RPMI7951 (cell line): ENCODE measurements around the gene LRCH4. TPM values are rescaled to one million over a fixed set of nuclear protein-coding genes. Genes with fewer than 3 reads are reported as not detected.

Experiments
- DNase-seq: peaks from one replicate; pipeline ENCODE4 v3.0.0-alpha.2; 2012; ENCODE audit warnings: low read depth
- total RNA-seq: library from RNA; depleted of rRNA; stranded (reverse); fragments of >200 nt; shearing (Covaris generic); gene quantifications from 2 replicates; pipeline ENCODE4 v1.2.3, GENCODE V29; 2014; rRNA removed

The LRCH4 gene
- total RNA-seq: 8.3 and 10.8 TPM in 2 replicates

GRCh38 chr7:100585511-100586265 is at the start of gene LRCH4:
LRCH4 (minus strand) TSS chr7:100586129; CDS start chr7:100586100, 29 bp downstream.
- DNase-seq: no peak

- DNase-seq: peak; percentile 42
Measured at GRCh38 chr7:100632951-100633717, 47.2 kb upstream of the LRCH4 start.

- no peak for DNase-seq
Measured at GRCh38 chr7:100630066-100630465, 44.1 kb upstream of the LRCH4 start.

- DNase-seq: peak; percentile 16
Measured at GRCh38 chr7:100629117-100629716, 43.3 kb upstream of the LRCH4 start.

GRCh38 chr7:100627238-100627549 is 41.3 kb upstream of the LRCH4 start:
- DNase-seq: no peak

GRCh38 chr7:100626530-100627237 is 40.8 kb upstream of the LRCH4 start:
- DNase-seq: peak; percentile 90

- DNase-seq: no peak
Measured at GRCh38 chr7:100626055-100626454, 40.1 kb upstream of the LRCH4 start.

- no peak for DNase-seq
Measured at GRCh38 chr7:100623951-100624824, 38.3 kb upstream of the LRCH4 start.

GRCh38 chr7:100621554-100621953 is 35.6 kb upstream of the LRCH4 start:
- DNase-seq: no peak

- DNase-seq: no peak
Measured at GRCh38 chr7:100620804-100621203, 34.9 kb upstream of the LRCH4 start.

GRCh38 chr7:100620239-100620638 is 34.3 kb upstream of the LRCH4 start:
- DNase-seq: no peak

GRCh38 chr7:100614308-100614861 is 28.5 kb upstream of the LRCH4 start:
- no peak for DNase-seq

GRCh38 chr7:100613412-100614175 is 27.7 kb upstream of the LRCH4 start:
- DNase-seq: no peak

- no peak for DNase-seq
Measured at GRCh38 chr7:100612730-100613390, 26.9 kb upstream of the LRCH4 start.

- DNase-seq: peak; percentile 99
Measured at GRCh38 chr7:100611983-100612729, 26.2 kb upstream of the LRCH4 start, which contains the start of gene MOSPD3. MOSPD3 (plus strand) TSS chr7:100612540; CDS start chr7:100612792, 252 bp downstream.

- no peak for DNase-seq
Measured at GRCh38 chr7:100609958-100610357, 24.0 kb upstream of the LRCH4 start.

GRCh38 chr7:100607111-100607510 is 21.2 kb upstream of the LRCH4 start:
- DNase-seq: no peak

- no peak for DNase-seq
Measured at GRCh38 chr7:100606313-100606712, 20.4 kb upstream of the LRCH4 start.
